ENCODE data around the gene PKD1.

PKD1 gene

DNA sequence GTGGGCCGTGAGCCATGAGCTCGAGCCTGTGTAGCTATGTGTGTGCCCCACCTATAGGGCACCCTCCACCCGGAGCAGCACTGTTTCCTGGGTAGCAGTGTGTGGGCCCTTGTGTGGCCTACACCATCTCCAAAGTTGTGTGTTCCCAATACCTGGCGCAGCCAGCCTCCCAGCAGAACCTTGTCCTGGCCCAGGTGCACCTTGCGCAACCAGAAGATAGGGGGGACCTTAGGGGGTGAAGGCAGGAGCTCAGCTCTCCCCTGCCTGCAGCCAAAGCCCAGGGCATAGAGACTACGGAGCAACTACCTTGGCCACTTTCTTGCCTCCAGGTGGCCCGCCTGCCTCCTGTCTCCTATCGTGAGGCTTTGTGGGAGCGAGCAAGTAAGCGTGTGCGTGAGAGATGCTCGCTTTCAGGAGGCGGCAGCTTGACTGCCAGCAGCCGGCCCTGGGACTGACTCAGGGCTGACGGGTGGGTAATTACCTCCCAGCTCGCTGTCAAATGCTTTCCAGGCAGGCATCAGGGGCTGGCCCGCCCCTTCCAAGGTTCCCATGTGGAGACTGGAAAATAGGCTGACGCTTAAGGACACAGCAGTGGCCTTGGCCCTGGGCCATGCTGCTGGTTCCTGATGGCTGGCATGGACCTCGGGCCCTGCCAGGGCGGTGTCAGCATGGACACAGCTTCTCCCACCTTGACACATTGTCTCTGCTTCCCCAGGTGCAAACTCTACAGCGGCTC lies 38.9 kb upstream of the PKD1 start:
- Mint-ChIP-seq H3K36me3 (ENCODE audit: low read depth) (peaks cover 14% of the 10 kb centered on the region), H3K4me1 (ENCODE audit: low read depth) (no peaks in the 10 kb centered on the region), H3K27me3 (ENCODE audit: low read depth) (no peaks in the 10 kb centered on the region), H3K27ac (no peak overlapping the region), H3K9me3 (no peaks in the 10 kb centered on the region), H3K4me3 (no peak overlapping the region)
- no peak for DNase-seq (ENCODE audit: low spot score)

- H3K9me3 Mint-ChIP-seq: no peaks in the 10 kb centered on the region
- H3K27me3 Mint-ChIP-seq (ENCODE audit: low read depth): no peaks in the 10 kb centered on the region
- no peak overlapping the region for H3K27ac Mint-ChIP-seq
- H3K36me3 Mint-ChIP-seq (ENCODE audit: low read depth): peaks cover 14% of the 10 kb centered on the region
- no peaks in the 10 kb centered on the region for H3K4me1 Mint-ChIP-seq (ENCODE audit: low read depth)
- DNase-seq (ENCODE audit: low spot score): no peak
- no peak overlapping the region for H3K4me3 Mint-ChIP-seq
These were observed 38.2 kb upstream of the PKD1 start for GRCh38 chr16:2173916-2174315.

- Mint-ChIP-seq H3K4me1 (ENCODE audit: low read depth) (no peaks in the 10 kb centered on the region), H3K27ac (no peak overlapping the region), H3K27me3 (ENCODE audit: low read depth) (no peaks in the 10 kb centered on the region), H3K4me3 (no peak overlapping the region), H3K9me3 (no peaks in the 10 kb centered on the region), H3K36me3 (ENCODE audit: low read depth) (peaks cover 15% of the 10 kb centered on the region)
- no peak for DNase-seq (ENCODE audit: low spot score)
These were observed 37.7 kb upstream of the PKD1 start for GRCh38 chr16:2173366-2173765.

DNA sequence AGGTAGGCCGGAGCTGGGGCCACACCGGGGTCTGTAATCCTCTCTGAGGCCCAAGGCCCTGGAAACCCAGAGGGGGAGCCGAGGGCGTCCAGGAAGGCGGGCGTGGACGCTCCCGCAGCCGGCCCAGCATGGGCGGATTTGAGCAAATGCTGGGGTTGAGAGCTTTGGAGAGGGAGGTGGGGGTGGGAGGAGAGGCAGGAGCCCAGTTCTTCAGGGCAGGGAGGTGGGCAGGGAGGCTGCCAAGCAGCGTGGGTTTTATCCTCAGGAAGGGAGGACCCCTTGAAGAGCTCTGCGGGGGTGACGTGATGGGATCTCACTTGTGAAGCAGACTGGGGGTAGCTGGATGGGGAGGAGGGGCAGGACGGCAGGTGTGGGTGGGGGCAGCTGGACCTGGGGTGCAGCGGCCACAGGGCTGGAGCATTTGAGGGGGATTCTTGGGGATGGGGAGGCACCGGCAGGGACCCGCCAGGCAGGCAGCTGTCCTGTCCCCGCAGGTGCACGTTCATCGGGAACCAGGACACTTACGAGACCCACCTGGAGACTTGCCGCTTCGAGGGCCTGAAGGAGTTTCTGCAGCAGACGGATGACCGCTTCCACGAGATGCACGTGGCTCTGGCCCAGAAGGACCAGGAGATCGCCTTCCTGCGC lies 37.1 kb upstream of the PKD1 start:
- DNase-seq (ENCODE audit: low spot score): no peak
- Mint-ChIP-seq H3K9me3 (no peaks in the 10 kb centered on the region), H3K4me3 (no peak overlapping the region)

GRCh38 chr16:2171601-2172178 lies 36.0 kb upstream of the PKD1 start:
- H3K4me3 Mint-ChIP-seq: no peak overlapping the region
- no peak for DNase-seq (ENCODE audit: low spot score)
- H3K27ac Mint-ChIP-seq: no peak overlapping the region
- no peaks in the 10 kb centered on the region for H3K9me3 Mint-ChIP-seq
- no peaks in the 10 kb centered on the region for H3K27me3 Mint-ChIP-seq (ENCODE audit: low read depth)
- no peaks in the 10 kb centered on the region for H3K4me1 Mint-ChIP-seq (ENCODE audit: low read depth)
- H3K36me3 Mint-ChIP-seq (ENCODE audit: low read depth): peaks cover 15% of the 10 kb centered on the region

More for the DNA sequence above, 37.1 kb upstream of the PKD1 start:
- no peaks in the 10 kb centered on the region for H3K4me1 Mint-ChIP-seq (ENCODE audit: low read depth)
- H3K27ac Mint-ChIP-seq: no peak overlapping the region
- H3K36me3 Mint-ChIP-seq (ENCODE audit: low read depth): peaks cover 17% of the 10 kb centered on the region
- H3K27me3 Mint-ChIP-seq (ENCODE audit: low read depth): no peaks in the 10 kb centered on the region

DNA sequence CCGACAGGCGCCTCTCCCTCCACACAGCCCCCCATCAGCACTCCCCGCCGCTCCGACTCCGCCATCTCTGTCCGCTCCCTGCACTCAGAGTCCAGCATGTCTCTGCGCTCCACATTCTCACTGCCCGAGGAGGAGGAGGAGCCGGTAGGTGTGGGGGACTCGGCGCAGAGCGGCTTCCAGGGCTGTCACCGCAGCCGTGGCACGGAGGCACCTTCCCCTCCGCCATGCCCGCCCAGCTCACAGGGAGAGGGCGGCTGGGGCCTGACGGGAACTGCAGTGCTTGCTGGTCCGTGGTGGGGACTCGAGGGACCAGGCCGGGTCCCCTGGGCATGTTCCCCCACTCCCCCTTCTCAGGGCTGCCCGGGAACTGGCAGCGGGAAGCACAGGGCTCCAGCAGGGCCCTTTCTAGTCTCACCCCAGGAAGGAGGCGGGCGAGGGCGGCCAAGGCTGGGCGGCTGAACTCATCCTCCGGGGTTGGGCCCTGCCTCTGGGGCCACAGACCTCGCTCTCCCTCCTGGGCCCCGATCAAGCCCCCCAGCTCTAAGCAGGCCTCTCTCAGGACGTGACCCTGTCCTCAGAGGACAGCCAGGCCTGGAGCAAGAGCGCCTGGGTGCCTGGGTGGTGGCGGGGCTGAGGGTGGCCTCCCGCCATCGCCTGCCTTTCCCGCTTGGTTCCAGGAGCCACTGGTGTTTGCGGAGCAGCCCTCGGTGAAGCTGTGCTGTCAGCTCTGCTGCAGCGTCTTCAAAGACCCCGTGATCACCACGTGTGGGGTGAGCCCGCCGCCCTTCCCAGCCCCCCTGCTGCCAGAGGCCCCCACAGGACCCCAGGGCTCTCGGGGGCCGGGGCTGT lies 35.1 kb upstream of the PKD1 start:
- no peak overlapping the region for H3K27ac Mint-ChIP-seq
- DNase-seq (ENCODE audit: low spot score): no peak
- peaks cover 15% of the 10 kb centered on the region for H3K36me3 Mint-ChIP-seq (ENCODE audit: low read depth)
- no peaks in the 10 kb centered on the region for H3K4me1 Mint-ChIP-seq (ENCODE audit: low read depth)
- H3K27me3 Mint-ChIP-seq (ENCODE audit: low read depth): no peaks in the 10 kb centered on the region
- no peak overlapping the region for H3K4me3 Mint-ChIP-seq
- no peaks in the 10 kb centered on the region for H3K9me3 Mint-ChIP-seq

- no peak for DNase-seq (ENCODE audit: low spot score)
- H3K27ac Mint-ChIP-seq: no peak overlapping the region
- no peak overlapping the region for H3K4me3 Mint-ChIP-seq
- no peaks in the 10 kb centered on the region for H3K4me1 Mint-ChIP-seq (ENCODE audit: low read depth)
- no peaks in the 10 kb centered on the region for H3K27me3 Mint-ChIP-seq (ENCODE audit: low read depth)
- peaks cover 14% of the 10 kb centered on the region for H3K36me3 Mint-ChIP-seq (ENCODE audit: low read depth)
- H3K9me3 Mint-ChIP-seq: no peaks in the 10 kb centered on the region
These were observed 34.4 kb upstream of the PKD1 start for GRCh38 chr16:2170080-2170479.

DNA sequence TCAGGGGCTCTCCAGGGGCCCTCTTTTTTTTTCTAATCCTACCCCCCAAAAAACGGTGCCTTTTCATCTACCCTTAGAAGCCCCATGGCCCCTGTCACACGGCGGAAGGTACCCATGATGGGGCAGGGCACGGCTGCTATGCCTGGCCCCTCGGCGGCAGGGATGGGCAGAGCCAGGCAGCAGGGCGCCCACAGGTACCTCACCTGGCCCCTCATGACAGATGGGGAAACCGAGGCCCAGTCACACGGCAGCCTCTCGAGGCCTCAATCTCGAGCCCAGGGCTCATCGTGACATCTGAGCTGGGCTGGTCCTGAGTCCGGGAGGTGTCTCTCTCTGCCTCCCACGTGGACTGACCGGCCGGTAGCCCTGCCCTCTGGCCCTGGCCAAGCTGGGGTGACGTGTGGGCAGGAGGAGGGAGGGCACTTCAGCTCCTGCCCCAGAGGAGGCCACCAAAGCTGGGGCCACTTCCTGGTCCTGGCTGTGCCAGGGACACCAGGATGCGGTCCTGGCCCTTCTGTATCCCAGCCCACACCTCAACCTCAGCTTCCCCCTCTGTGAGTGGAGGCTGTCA lies 31.5 kb upstream of the PKD1 start:
- no peak overlapping the region for H3K4me3 Mint-ChIP-seq
- no peaks in the 10 kb centered on the region for H3K27me3 Mint-ChIP-seq (ENCODE audit: low read depth)
- no peak overlapping the region for H3K27ac Mint-ChIP-seq
- H3K36me3 Mint-ChIP-seq (ENCODE audit: low read depth): peaks cover 11% of the 10 kb centered on the region
- no peaks in the 10 kb centered on the region for H3K4me1 Mint-ChIP-seq (ENCODE audit: low read depth)
- no peak for DNase-seq (ENCODE audit: low spot score)
- H3K9me3 Mint-ChIP-seq: no peaks in the 10 kb centered on the region

DNA sequence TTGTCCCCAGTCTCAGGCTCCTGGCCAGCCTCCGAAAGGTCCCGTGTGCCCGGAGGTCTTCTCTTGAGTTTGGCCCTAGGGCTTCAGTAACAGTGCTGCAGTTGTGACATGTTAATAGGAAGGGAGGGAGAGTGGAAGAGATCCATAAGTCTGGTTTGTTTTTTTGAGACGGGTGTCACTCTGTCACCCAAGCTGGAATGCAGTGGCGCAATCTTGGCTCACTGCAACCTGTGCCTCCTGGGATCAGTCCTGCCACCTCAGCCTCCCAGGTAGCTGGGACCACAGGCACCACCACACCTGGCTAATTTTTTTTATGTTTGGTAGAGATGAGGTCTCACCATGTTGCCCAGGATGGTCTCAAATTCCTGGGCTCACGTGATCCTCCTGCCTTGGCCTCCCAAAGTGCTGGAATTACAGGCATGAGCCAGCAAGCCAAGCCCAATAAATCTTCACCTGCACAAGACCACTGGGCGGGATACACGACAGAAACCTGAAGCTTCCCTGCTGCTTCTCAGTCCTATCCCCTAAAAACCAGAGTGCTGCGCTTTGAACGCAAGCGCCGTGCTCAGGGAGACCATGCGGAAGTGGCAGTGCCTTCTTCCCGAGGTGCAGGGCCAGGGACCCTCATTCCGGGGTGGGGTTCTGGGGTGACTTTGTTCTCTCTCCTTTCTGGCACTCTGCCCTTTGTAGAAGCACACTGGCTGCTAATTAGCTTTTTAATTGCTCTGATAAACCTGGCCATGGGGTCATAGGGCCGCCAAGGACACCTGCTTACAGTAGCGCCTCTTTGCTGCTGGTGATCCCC lies 30.8 kb upstream of the PKD1 start:
- H3K36me3 Mint-ChIP-seq (ENCODE audit: low read depth): peaks cover 13% of the 10 kb centered on the region
- no peaks in the 10 kb centered on the region for H3K4me1 Mint-ChIP-seq (ENCODE audit: low read depth)

DNA sequence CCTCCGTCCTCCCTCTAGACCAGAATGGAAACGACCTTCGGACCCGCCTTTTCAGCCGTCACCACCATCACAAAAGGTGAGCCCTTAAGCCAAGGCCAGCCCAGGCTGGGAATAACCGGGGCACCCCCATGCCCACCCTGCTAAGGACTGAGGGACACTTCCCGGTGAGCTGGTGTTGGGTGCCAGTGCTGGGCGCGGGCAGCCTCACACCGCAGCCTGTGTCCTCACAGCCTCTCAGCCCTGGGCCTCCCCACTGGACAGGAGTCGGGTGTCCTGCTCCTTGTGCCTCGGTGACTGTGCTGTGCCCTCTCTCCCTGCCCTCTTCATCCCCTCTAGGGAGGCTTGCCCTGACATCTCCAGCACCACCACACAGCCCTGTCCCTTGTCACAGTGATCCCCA lies 30.2 kb upstream of the PKD1 start:
- Mint-ChIP-seq H3K27me3 (ENCODE audit: low read depth) (no peaks in the 10 kb centered on the region), H3K36me3 (ENCODE audit: low read depth) (peaks cover 13% of the 10 kb centered on the region), H3K27ac (no peak overlapping the region), H3K4me3 (no peak overlapping the region), H3K9me3 (no peaks in the 10 kb centered on the region), H3K4me1 (ENCODE audit: low read depth) (no peaks in the 10 kb centered on the region)
- DNase-seq (ENCODE audit: low spot score): no peak

More for the DNA sequence above, 30.8 kb upstream of the PKD1 start:
- H3K4me3 Mint-ChIP-seq: no peak overlapping the region
- H3K9me3 Mint-ChIP-seq: no peaks in the 10 kb centered on the region
- no peak for DNase-seq (ENCODE audit: low spot score)
- no peak overlapping the region for H3K27ac Mint-ChIP-seq
- no peaks in the 10 kb centered on the region for H3K27me3 Mint-ChIP-seq (ENCODE audit: low read depth)

DNA sequence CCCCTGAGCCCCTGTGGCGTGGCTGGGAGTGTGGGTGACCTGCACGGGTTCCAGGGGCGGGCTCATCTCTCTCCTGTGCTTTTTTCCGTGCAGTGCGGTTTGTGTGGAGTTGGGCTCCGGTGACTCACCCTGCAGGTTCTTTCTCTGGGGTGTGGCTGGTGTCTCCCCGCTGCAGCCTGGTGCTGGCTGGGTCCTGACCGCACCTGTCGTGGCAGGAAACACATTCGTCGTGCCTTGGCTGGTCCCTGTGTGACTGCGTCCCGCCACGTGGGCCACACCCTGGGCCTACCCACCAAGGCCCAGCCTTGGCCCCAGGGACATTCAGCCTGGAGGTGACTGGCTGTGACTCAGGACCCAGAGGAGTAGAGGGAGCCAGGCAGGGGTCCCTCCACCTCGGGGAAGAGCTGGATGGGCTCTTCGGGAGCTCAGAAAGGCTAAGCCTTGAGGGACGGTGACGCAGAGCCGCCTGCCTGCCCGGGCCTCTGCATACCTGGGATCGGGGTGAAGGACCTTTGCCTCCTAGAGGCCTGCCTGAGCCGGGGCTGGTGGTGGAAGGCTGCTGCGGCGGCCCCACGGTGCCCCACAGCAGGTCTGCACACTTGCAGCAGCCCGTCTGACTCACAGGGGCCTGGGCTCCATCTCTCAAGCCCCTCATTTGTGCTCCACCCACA lies 27.6 kb upstream of the PKD1 start:
- no peak for DNase-seq (ENCODE audit: low spot score)
- no peaks in the 10 kb centered on the region for H3K27me3 Mint-ChIP-seq (ENCODE audit: low read depth)
- no peak overlapping the region for H3K27ac Mint-ChIP-seq
- peaks cover 12% of the 10 kb centered on the region for H3K36me3 Mint-ChIP-seq (ENCODE audit: low read depth)
- H3K9me3 Mint-ChIP-seq: no peaks in the 10 kb centered on the region
- H3K4me1 Mint-ChIP-seq (ENCODE audit: low read depth): no peaks in the 10 kb centered on the region
- H3K4me3 Mint-ChIP-seq: no peak overlapping the region

DNA sequence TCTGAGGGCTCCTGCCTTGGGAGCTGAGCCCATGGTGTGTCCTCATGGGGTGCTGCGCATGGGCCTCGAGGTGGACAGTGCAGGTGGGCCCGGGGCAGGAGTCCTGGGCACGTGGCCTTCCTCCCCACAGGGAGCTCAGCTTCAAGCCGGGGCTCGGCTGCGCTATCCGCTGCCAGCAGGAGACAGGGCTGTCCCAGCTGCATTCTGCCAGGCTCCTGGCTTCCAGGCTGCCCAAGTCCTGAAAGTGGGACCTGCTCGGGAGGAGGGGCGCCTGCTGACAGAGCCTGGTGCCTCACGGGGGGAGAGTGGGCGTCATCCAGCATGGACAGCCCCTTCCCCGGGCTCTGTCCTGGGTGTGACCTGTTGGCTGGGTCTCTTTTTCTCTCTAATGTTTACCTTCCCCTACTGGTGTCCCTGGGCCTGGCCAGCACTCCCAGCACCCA lies 27.0 kb upstream of the PKD1 start:
- Mint-ChIP-seq H3K9me3 (no peaks in the 10 kb centered on the region), H3K27ac (no peak overlapping the region), H3K4me1 (ENCODE audit: low read depth) (peaks cover 2% of the 10 kb centered on the region), H3K36me3 (ENCODE audit: low read depth) (peaks cover 10% of the 10 kb centered on the region), H3K4me3 (no peak overlapping the region), H3K27me3 (ENCODE audit: low read depth) (no peaks in the 10 kb centered on the region)
- DNase-seq (ENCODE audit: low spot score): no peak

- DNase-seq (ENCODE audit: low spot score): no peak
- Mint-ChIP-seq H3K4me1 (ENCODE audit: low read depth) (peaks cover 6% of the 10 kb centered on the region), H3K36me3 (ENCODE audit: low read depth) (peaks cover 10% of the 10 kb centered on the region), H3K27ac (no peak overlapping the region), H3K27me3 (ENCODE audit: low read depth) (no peaks in the 10 kb centered on the region), H3K9me3 (no peaks in the 10 kb centered on the region), H3K4me3 (no peak overlapping the region)
These were observed 26.2 kb upstream of the PKD1 start for GRCh38 chr16:2161911-2162310.

All from T-helper 2 cell treated with Interferon-gamma antibody and Interleukin-4, amounts not matched to agents 5 μg/mL and 100 μg/mL, for 36 hours (primary cell).